Colonic mucosa (tissue), 4 donors: ENCODE measurements around the gene DDX1. TPM values are rescaled to one million over a fixed set of nuclear protein-coding genes. Genes with fewer than 3 reads are reported as not detected.

Experiments used
- DNase-seq: peaks from one replicate; pipeline ENCODE4 v3.0.0-alpha.2; 2020
- H3K27ac ChIP-seq: fragments of 200-600 bp; one replicate; pipeline ENCODE4 v1.8.0; 2021
- H3K27me3 ChIP-seq: fragments of 200-600 bp; one replicate; pipeline ENCODE4 v1.8.0; 2021
- H3K36me3 ChIP-seq: fragments of 200-600 bp; one replicate; pipeline ENCODE4 v1.8.0; 2021
- H3K4me1 ChIP-seq: fragments of 200-600 bp; one replicate; pipeline ENCODE4 v1.8.0; 2021; ENCODE audit warnings: mild to moderate bottlenecking
- H3K4me3 ChIP-seq: fragments of 200-600 bp; one replicate; pipeline ENCODE4 v1.8.0; 2021
- H3K9ac ChIP-seq, 2 donors: one replicate each; pipeline ENCODE4 v1.7.0; 2013; ENCODE audit warnings: control low read depth in 2 of 2, low read depth in 2 of 2, low read length in 2 of 2
- H3K9me3 ChIP-seq: fragments of 200-600 bp; one replicate; pipeline ENCODE4 v1.8.0; 2021
- intact Hi-C: fragments of 100-400 bp; cut with DNase I; formaldehyde crosslinking; loops from one replicate; pipeline ENCODE4 v1.14.1; 2022
- total RNA-seq, 2 donors: library from RNA; stranded (reverse); fragmentation: NEBNext Ultra II Directional in 1 of 2; extraction: Animal tissue kit (Norgen Biotek cat#: 25700) in 1 of 2; gene quantifications; one replicate each; pipeline ENCODE4 v1.2.1, GENCODE V29; 2021
- TF ChIP-seq, protein P1 (sequence below): fragments of 200-600 bp; IDR thresholded peaks from one replicate; pipeline ENCODE4 v1.8.0; 2022; ENCODE audit warnings: antibody characterized with exemption, mild to moderate bottlenecking
- donor health status: healthy.
- donor health status: DM: no; HTN: no; CAD: no.
- donor health status: DM: no; HTN: no; CAD: no.

The DDX1 gene
- total RNA-seq, 2 donors from 2014 or later, result 71.6 to 91.3 TPM

GRCh38 chr2:15595936-15596335 lies 4.3 kb downstream of the DDX1 start:
- Histone ChIP-seq H3K4me3 (no peak overlapping the region), H3K4me1 (peaks cover 8% of the 10 kb centered on the region), H3K27me3 (no peaks in the 10 kb centered on the region), H3K36me3 (peaks cover 6% of the 10 kb centered on the region), H3K9ac (no peak overlapping the region), H3K9me3 (no peaks in the 10 kb centered on the region), H3K27ac (no peak overlapping the region)
- intact Hi-C loops, result no loop called here
- no peak for DNase-seq
- TF ChIP-seq, protein P1, sequence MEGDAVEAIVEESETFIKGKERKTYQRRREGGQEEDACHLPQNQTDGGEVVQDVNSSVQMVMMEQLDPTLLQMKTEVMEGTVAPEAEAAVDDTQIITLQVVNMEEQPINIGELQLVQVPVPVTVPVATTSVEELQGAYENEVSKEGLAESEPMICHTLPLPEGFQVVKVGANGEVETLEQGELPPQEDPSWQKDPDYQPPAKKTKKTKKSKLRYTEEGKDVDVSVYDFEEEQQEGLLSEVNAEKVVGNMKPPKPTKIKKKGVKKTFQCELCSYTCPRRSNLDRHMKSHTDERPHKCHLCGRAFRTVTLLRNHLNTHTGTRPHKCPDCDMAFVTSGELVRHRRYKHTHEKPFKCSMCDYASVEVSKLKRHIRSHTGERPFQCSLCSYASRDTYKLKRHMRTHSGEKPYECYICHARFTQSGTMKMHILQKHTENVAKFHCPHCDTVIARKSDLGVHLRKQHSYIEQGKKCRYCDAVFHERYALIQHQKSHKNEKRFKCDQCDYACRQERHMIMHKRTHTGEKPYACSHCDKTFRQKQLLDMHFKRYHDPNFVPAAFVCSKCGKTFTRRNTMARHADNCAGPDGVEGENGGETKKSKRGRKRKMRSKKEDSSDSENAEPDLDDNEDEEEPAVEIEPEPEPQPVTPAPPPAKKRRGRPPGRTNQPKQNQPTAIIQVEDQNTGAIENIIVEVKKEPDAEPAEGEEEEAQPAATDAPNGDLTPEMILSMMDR, result no peak

- no peaks in the 10 kb centered on the region for H3K27me3 ChIP-seq
- H3K4me3 ChIP-seq, result no peak overlapping the region
- TF ChIP-seq, protein P1, result no peak
- H3K9me3 ChIP-seq, result no peaks in the 10 kb centered on the region
- no peak overlapping the region for H3K27ac ChIP-seq
- peaks cover 6% of the 10 kb centered on the region for H3K36me3 ChIP-seq
- DNase-seq, result no peak
- intact Hi-C loops, result no loop called here
- H3K4me1 ChIP-seq, result peaks cover 8% of the 10 kb centered on the region
- H3K9ac ChIP-seq, result no peak overlapping the region
Measured at GRCh38 chr2:15596350-15596749, 4.7 kb downstream of the DDX1 start.

DNA sequence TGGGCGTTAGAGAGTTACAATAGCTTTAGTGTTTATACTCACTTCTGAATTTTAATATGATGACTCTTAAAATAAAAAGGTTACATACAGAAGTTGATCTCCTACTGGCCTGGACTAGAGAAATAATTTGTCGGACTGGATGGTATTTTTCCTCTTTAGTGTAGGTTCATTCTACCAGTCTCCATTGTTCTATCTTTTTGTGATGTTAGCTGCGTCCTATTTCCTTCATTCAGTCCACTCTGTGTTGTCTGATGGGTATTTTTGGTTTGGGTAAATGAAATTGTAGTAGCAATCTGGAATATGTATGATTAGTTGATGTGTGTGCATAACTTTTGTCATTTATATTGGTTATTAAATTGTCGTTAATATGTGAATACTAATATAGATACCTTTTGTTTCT lies 5.3 kb downstream of the DDX1 start:
- H3K27ac ChIP-seq, result no peak overlapping the region
- H3K4me3 ChIP-seq, result no peak overlapping the region
- peaks cover 8% of the 10 kb centered on the region for H3K4me1 ChIP-seq
- no peak overlapping the region for H3K9ac ChIP-seq
- TF ChIP-seq, protein P1, result no peak
- DNase-seq, result no peak
- no peaks in the 10 kb centered on the region for H3K27me3 ChIP-seq
- H3K36me3 ChIP-seq, result peaks cover 6% of the 10 kb centered on the region
- H3K9me3 ChIP-seq, result no peaks in the 10 kb centered on the region
- intact Hi-C loops, result no loop called here

DNA sequence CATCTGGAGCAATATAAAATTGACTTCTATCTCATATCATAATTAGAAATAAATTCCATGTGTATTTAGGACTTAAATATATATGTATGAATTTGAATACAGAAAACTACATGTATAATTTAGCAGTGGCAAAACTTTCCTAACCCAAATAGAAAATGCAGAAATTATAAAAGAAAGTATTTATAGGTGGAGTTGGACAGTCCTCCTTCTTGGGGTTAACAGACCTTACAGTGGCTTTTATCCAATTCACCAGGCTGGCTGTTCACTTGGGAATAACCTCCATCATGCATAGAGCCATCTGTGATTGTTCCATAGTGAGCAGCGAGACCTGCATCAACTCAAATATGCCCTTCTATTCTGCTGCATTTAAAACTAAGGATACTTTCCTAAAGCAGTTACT lies 8.3 kb downstream of the DDX1 start:
- Histone ChIP-seq H3K9ac (no peak overlapping the region), H3K4me3 (no peak overlapping the region), H3K9me3 (no peaks in the 10 kb centered on the region), H3K36me3 (peaks cover 6% of the 10 kb centered on the region), H3K27me3 (no peaks in the 10 kb centered on the region), H3K4me1 (no peaks in the 10 kb centered on the region), H3K27ac (no peak overlapping the region)
- TF ChIP-seq, protein P1, result no peak
- intact Hi-C loops, result no loop called here
- no peak for DNase-seq

GRCh38 chr2:15601681-15602080 lies 10.0 kb downstream of the DDX1 start:
- no peaks in the 10 kb centered on the region for H3K4me1 ChIP-seq
- intact Hi-C loops, result no loop called here
- H3K4me3 ChIP-seq, result no peak overlapping the region
- H3K36me3 ChIP-seq, result peaks cover 3% of the 10 kb centered on the region
- H3K27me3 ChIP-seq, result no peaks in the 10 kb centered on the region
- DNase-seq, result no peak
- no peaks in the 10 kb centered on the region for H3K9me3 ChIP-seq
- no peak overlapping the region for H3K9ac ChIP-seq
- TF ChIP-seq, protein P1, result no peak
- no peak overlapping the region for H3K27ac ChIP-seq

DNA sequence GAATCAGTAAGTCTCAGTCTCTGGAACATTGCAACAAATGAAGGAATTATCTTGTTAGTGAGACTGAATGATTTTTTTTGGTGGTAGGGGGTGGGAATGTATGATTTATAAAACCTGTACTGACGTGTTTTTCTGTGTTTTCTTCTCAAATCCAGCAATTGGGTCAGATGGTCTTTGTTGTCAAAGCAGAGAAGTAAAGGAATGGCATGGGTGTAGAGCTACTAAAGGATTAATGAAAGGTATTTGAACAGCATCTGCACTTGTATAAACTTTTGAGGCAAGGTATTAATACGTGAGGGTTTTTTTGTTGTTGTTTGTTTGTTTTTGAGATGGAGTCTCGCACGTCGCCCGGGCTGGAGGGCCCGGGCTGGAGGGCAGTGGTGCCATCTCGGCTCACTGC lies 10.7 kb downstream of the DDX1 start:
- DNase-seq, result no peak
- H3K27me3 ChIP-seq, result no peaks in the 10 kb centered on the region

More for the DNA sequence above, 10.7 kb downstream of the DDX1 start:
- no peaks in the 10 kb centered on the region for H3K9me3 ChIP-seq
- intact Hi-C loops, result no loop called here
- H3K36me3 ChIP-seq, result peaks cover 7% of the 10 kb centered on the region
- no peak overlapping the region for H3K4me3 ChIP-seq
- H3K9ac ChIP-seq, result no peak overlapping the region
- no peak overlapping the region for H3K27ac ChIP-seq
- H3K4me1 ChIP-seq, result no peaks in the 10 kb centered on the region
- TF ChIP-seq, protein P1, result no peak
